Trophoblast cell (in vitro differentiated cells and primary cell): ENCODE results near the gene CCDC34. TPM values are rescaled to one million over a fixed set of nuclear protein-coding genes. Genes with fewer than 3 reads are reported as not detected.

Source experiments
- DNase-seq, 2 donors: peaks; one replicate each; pipeline ENCODE4 v3.0.0-alpha.2; 2016
- H2AFZ ChIP-seq: 2 replicates; pipeline ENCODE4 v1.6.1; 2013; ENCODE audit warnings: low read length, moderate library complexity, mild to moderate bottlenecking; ENCODE audit not compliant: insufficient read depth, poor library complexity
- H2AK5ac ChIP-seq: 2 replicates; pipeline ENCODE4 v1.6.1; 2013; ENCODE audit warnings: mild to moderate bottlenecking, low read length
- H2BK120ac ChIP-seq: 2 replicates; pipeline ENCODE4 v1.6.1; 2013; ENCODE audit warnings: low read length, mild to moderate bottlenecking, moderate library complexity; ENCODE audit not compliant: insufficient read depth, poor library complexity
- H2BK12ac ChIP-seq: 2 replicates; pipeline ENCODE4 v1.6.1; 2013; ENCODE audit warnings: mild to moderate bottlenecking, low read length, moderate library complexity
- H2BK5ac ChIP-seq: 2 replicates; pipeline ENCODE4 v1.6.1; 2013; ENCODE audit warnings: low read length, low read depth, moderate library complexity, mild to moderate bottlenecking; ENCODE audit not compliant: poor library complexity
- H3K14ac ChIP-seq: 2 replicates; pipeline ENCODE4 v1.6.1; 2013; ENCODE audit warnings: mild to moderate bottlenecking, low read length
- H3K18ac ChIP-seq: 2 replicates; pipeline ENCODE4 v1.6.1; 2013; ENCODE audit warnings: mild to moderate bottlenecking, low read length
- H3K23ac ChIP-seq: 2 replicates; pipeline ENCODE4 v1.6.1; 2013; ENCODE audit warnings: low read length
- H3K27ac ChIP-seq: 2 replicates; pipeline ENCODE4 v1.5.1; 2013; ENCODE audit warnings: low read depth, mild to moderate bottlenecking, inconsistent platforms, low read length, moderate library complexity
- H3K27me3 ChIP-seq: 2 replicates; pipeline ENCODE4 v1.6.1; 2013; ENCODE audit warnings: inconsistent platforms, mild to moderate bottlenecking, low read length, moderate library complexity; ENCODE audit not compliant: insufficient read depth
- H3K36me3 ChIP-seq, 2 experiments: 1 replicate in 1 of 2; 2 replicates in 1 of 2; pipeline ENCODE4 v1.6.1; 2013; ENCODE audit warnings: low read length in 2 of 2, mild to moderate bottlenecking in 2 of 2, moderate library complexity in 1 of 2; ENCODE audit not compliant: insufficient read depth in 2 of 2, control insufficient read depth in 1 of 2
- H3K4ac ChIP-seq: 2 replicates; pipeline ENCODE4 v1.6.1; 2013; ENCODE audit warnings: low read depth, mild to moderate bottlenecking, low read length, moderate library complexity
- H3K4me1 ChIP-seq, 2 experiments: 1 replicate in 1 of 2; 2 replicates in 1 of 2; pipeline ENCODE4 v1.6.1; 2013; ENCODE audit warnings: low read length in 2 of 2, mild to moderate bottlenecking in 2 of 2, moderate library complexity in 1 of 2; ENCODE audit not compliant: insufficient read depth in 2 of 2, control insufficient read depth in 1 of 2
- H3K4me2 ChIP-seq: 2 replicates; pipeline ENCODE4 v1.6.1; 2013; ENCODE audit warnings: inconsistent platforms, mild to moderate bottlenecking, low read length, moderate library complexity
- H3K4me3 ChIP-seq: 2 replicates; pipeline ENCODE4 v1.5.1; 2013; ENCODE audit warnings: mild to moderate bottlenecking, low read depth, low read length, inconsistent platforms
- H3K79me1 ChIP-seq: one replicate; pipeline ENCODE4 v1.6.1; 2013; ENCODE audit warnings: low read length
- H3K79me2 ChIP-seq: 2 replicates; pipeline ENCODE4 v1.6.1; 2013; ENCODE audit warnings: low read length, mild to moderate bottlenecking; ENCODE audit not compliant: control insufficient read depth, insufficient read depth, poor library complexity
- H3K9ac ChIP-seq: 2 replicates; pipeline ENCODE4 v1.6.1; 2013; ENCODE audit warnings: mild to moderate bottlenecking, low read length
- H3K9me3 ChIP-seq: 2 replicates; pipeline ENCODE4 v1.6.1; 2013; ENCODE audit warnings: low read depth, mild to moderate bottlenecking, control low read depth, inconsistent platforms, low read length; ENCODE audit not compliant: insufficient read depth
- H4K12ac ChIP-seq: 2 replicates; pipeline ENCODE4 v1.6.1; 2013; ENCODE audit warnings: low read depth, mild to moderate bottlenecking, low read length, moderate library complexity
- H4K8ac ChIP-seq: 2 replicates; pipeline ENCODE4 v1.6.1; 2013; ENCODE audit warnings: low read depth, mild to moderate bottlenecking, low read length, moderate library complexity
- H4K91ac ChIP-seq: one replicate; pipeline ENCODE4 v1.6.1; 2013; ENCODE audit warnings: low read depth, mild to moderate bottlenecking, low read length, moderate library complexity
- WGBS: extraction: QIAGEN DNeasy Blood & Tissue Kit; methylation state at CpG from one replicate; pipeline ENCODE4 v1.1.7; 2013; ENCODE audit warnings: missing lambda C conversion rate; ENCODE audit not compliant: insufficient read length, insufficient coverage; ENCODE audit errors: extremely low coverage; 5-methylcytosine and 5-hydroxymethylcytosine counted together
- polyA plus RNA-seq: library from polyadenylated mRNA; stranded (reverse); fragments of 200-250 nt; gene quantifications from 2 replicates; pipeline ENCODE4 v1.2.3, GENCODE V29; 2013

CCDC34 gene, protein sequence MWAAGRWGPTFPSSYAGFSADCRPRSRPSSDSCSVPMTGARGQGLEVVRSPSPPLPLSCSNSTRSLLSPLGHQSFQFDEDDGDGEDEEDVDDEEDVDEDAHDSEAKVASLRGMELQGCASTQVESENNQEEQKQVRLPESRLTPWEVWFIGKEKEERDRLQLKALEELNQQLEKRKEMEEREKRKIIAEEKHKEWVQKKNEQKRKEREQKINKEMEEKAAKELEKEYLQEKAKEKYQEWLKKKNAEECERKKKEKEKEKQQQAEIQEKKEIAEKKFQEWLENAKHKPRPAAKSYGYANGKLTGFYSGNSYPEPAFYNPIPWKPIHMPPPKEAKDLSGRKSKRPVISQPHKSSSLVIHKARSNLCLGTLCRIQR
- 23.5 and 25.3 TPM in 2 replicates for polyA plus RNA-seq

GRCh38 chr11:27362749-27363575 lies at the start of gene CCDC34:
Gene CCDC34, minus strand, starts transcription at chr11:27363215. Its CDS starts 21 bp downstream, at chr11:27363194.
- Histone ChIP-seq H4K12ac (peak within 1 kb of the TSS; percentile 0), H3K9me3 (no peaks in the 10 kb centered on the region), H3K4me3 (peak within 1 kb of the TSS; percentile 92), H4K91ac (peak within 1 kb of the TSS; percentile 53), H3K27me3 (no peaks in the 10 kb centered on the region), H3K23ac (no peak within 1 kb of the TSS), H3K79me2 (no peaks in the 10 kb centered on the region), H2AK5ac (no peak within 1 kb of the TSS), H2BK120ac (no peak within 1 kb of the TSS), H3K27ac (peak within 1 kb of the TSS; percentile 28), H3K4me1 (peaks cover 7 to 16% of the 10 kb centered on the region in 2 experiments), H3K18ac (peak within 1 kb of the TSS; percentile 17), H2AFZ (peak within 1 kb of the TSS; percentile 55), H3K4me2 (peak within 1 kb of the TSS; percentile 87), H2BK12ac (no peak within 1 kb of the TSS), H3K4ac (peak within 1 kb of the TSS; percentile 28), H3K79me1 (peaks cover 8% of the 10 kb centered on the region), H3K9ac (peak within 1 kb of the TSS; percentile 78), H3K36me3 (peaks cover 3 to 4% of the 10 kb centered on the region in 2 experiments), H3K14ac (peak within 1 kb of the TSS; percentile 71), H4K8ac (peak within 1 kb of the TSS; percentile 67), H2BK5ac (peak within 1 kb of the TSS; percentile 28)
- WGBS: no CpG with 5 or more reads among the region's 57 CpGs
- peak; percentile 89 to 97 for DNase-seq

DNA sequence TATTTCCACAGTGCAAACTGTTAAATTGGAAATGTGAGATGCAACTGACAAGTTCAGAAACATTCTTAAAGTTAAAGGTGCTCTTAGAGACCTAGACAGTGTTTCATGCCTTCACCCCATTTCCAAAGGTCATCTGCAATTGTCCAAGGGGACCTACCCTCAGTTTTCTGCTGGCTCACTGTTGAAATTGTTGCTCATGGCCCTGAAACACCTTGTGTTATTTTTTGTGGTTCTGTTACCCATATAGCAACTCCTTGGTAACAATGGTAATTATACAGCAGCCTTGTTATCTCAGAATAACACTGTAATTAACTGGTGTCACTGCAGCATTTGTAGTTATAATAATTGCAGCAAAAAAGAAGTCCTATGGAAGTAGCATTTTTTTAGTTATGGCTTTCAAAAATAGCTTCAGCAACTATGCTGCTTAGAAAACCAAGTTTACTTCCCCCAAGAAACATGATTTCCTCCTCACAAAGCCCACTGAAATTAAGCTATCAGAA lies 49.2 kb upstream of the CCDC34 start:
- no peak overlapping the region for H4K12ac ChIP-seq
- no peak overlapping the region for H3K23ac ChIP-seq
- H3K4me2 ChIP-seq: no peak overlapping the region
- no peak overlapping the region for H3K4ac ChIP-seq
- no peak overlapping the region for H3K14ac ChIP-seq
- no peaks in the 10 kb centered on the region for H3K9me3 ChIP-seq
- no peak overlapping the region for H3K4me3 ChIP-seq
- H2BK120ac ChIP-seq: no peak overlapping the region
- peaks cover 2 to 7% of the 10 kb centered on the region in 2 experiments for H3K4me1 ChIP-seq
- no peak overlapping the region for H3K27ac ChIP-seq
- H3K79me1 ChIP-seq: peaks cover 2% of the 10 kb centered on the region
- H2BK5ac ChIP-seq: no peak overlapping the region
- no peak overlapping the region for H3K9ac ChIP-seq
- H3K18ac ChIP-seq: no peak overlapping the region
- H2BK12ac ChIP-seq: no peak overlapping the region
- no peak overlapping the region for H2AFZ ChIP-seq
- H3K79me2 ChIP-seq: no peaks in the 10 kb centered on the region
- H3K27me3 ChIP-seq: no peaks in the 10 kb centered on the region
- H2AK5ac ChIP-seq: no peak overlapping the region
- no peak overlapping the region for H4K8ac ChIP-seq
- H4K91ac ChIP-seq: no peak overlapping the region
- peaks cover 0 to 2% of the 10 kb centered on the region in 2 experiments for H3K36me3 ChIP-seq
- DNase-seq: no peak

GRCh38 chr11:27411328-27411727 lies 48.3 kb upstream of the CCDC34 start:
- no peak for DNase-seq
- no peak overlapping the region for H3K9ac ChIP-seq
- no peak overlapping the region for H4K12ac ChIP-seq
- H3K36me3 ChIP-seq: peaks cover 0 to 2% of the 10 kb centered on the region in 2 experiments
- H3K79me2 ChIP-seq: no peaks in the 10 kb centered on the region
- no peak overlapping the region for H2BK120ac ChIP-seq
- H3K4me2 ChIP-seq: no peak overlapping the region
- H2AFZ ChIP-seq: no peak overlapping the region
- no peak overlapping the region for H2BK5ac ChIP-seq
- no peak overlapping the region for H3K4ac ChIP-seq
- no peak overlapping the region for H3K18ac ChIP-seq
- no peak overlapping the region for H3K14ac ChIP-seq
- no peak overlapping the region for H2AK5ac ChIP-seq
- H3K27ac ChIP-seq: no peak overlapping the region
- H4K91ac ChIP-seq: no peak overlapping the region
- H3K9me3 ChIP-seq: no peaks in the 10 kb centered on the region
- H2BK12ac ChIP-seq: no peak overlapping the region
- peaks cover 1% of the 10 kb centered on the region for H3K79me1 ChIP-seq
- no peak overlapping the region for H3K4me3 ChIP-seq
- no peak overlapping the region for H3K23ac ChIP-seq
- no peaks in the 10 kb centered on the region for H3K27me3 ChIP-seq
- peaks cover under 1 to 5% of the 10 kb centered on the region in 2 experiments for H3K4me1 ChIP-seq
- no peak overlapping the region for H4K8ac ChIP-seq

DNA sequence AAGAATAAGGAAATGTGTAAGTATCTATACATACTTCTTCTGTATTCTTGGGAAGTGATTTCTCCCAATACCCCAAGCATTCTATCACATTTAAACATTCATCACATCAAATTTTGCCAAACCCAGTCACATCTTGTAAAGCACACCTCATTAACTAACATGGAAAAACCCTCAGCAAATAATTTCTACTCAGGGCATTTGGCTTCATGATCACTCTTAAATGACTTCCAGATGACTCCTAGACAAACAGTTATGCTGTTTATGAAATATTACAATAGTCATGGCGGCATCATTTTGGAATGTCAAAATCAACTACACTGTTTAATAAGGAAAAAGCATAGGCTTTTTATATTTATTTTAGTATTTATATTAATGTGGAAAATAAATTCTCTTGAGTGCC lies 47.3 kb upstream of the CCDC34 start:
- Histone ChIP-seq H3K23ac (no peak overlapping the region), H3K9me3 (no peaks in the 10 kb centered on the region), H2AFZ (no peak overlapping the region), H3K36me3 (peaks cover 0 to 2% of the 10 kb centered on the region in 2 experiments), H3K27ac (no peak overlapping the region), H3K18ac (no peak overlapping the region), H3K4ac (no peak overlapping the region), H4K8ac (no peak overlapping the region), H3K79me2 (no peaks in the 10 kb centered on the region), H4K91ac (no peak overlapping the region), H2BK120ac (no peak overlapping the region), H3K14ac (no peak overlapping the region), H3K4me2 (no peak overlapping the region), H4K12ac (no peak overlapping the region), H3K4me3 (no peak overlapping the region), H2BK5ac (no peak overlapping the region), H3K9ac (no peak overlapping the region), H3K79me1 (no peaks in the 10 kb centered on the region), H3K4me1 (peaks cover 0 to 2% of the 10 kb centered on the region in 2 experiments), H3K27me3 (no peaks in the 10 kb centered on the region), H2AK5ac (no peak overlapping the region), H2BK12ac (no peak overlapping the region)
- DNase-seq: no peak
- WGBS: no CpG with 5 or more reads among the region's 1 CpG
